HepG2 (cell line): ENCODE results near the gene INHBC. TPM values are rescaled to one million over a fixed set of nuclear protein-coding genes. Genes with fewer than 3 reads are reported as not detected.

ENCODE experiments used
- AHR ChIP-seq: IDR thresholded peaks from 2 replicates; pipeline ENCODE4 v1.6.1; 2018; ENCODE audit warnings: missing genetic modification reagents, missing compliant biosample characterization
- GABPA ChIP-seq, 2 experiments: IDR thresholded peaks; 2 replicates each; pipeline ENCODE4 v1.6.1; 2011 to 2016; ENCODE audit warnings: low read depth in 2 of 2, low read length in 1 of 2, missing biosample characterization in 1 of 2, missing genetic modification characterization in 1 of 2
- NFAT5 ChIP-seq: sonication (generic); formaldehyde crosslinking; IDR thresholded peaks from 2 replicates; pipeline ENCODE4 v1.4.0; 2020; ENCODE audit warnings: missing genetic modification reagents
- POLR2AphosphoS5 ChIP-seq: IDR thresholded peaks from 2 replicates; pipeline ENCODE4 v1.6.1; 2012; ENCODE audit warnings: low read depth, low read length
- RAD51 ChIP-seq: fragments of 450-650 bp; IDR thresholded peaks from 2 replicates; pipeline ENCODE4 v1.6.1; 2016; ENCODE audit warnings: borderline replicate concordance
- RARA ChIP-seq: IDR thresholded peaks from 2 replicates; pipeline ENCODE4 v1.6.1; 2016; ENCODE audit warnings: missing genetic modification reagents, missing compliant biosample characterization
- TCF12 ChIP-seq, 2 experiments: fragments of 450-650 bp in 1 of 2; sonication (generic) in 1 of 2; formaldehyde crosslinking in 1 of 2; IDR thresholded peaks; 2 replicates each; pipeline versions ENCODE4 v1.6.1 to v1.8.0; 2017 to 2022; ENCODE audit warnings: antibody characterized with exemption in 1 of 2, mild to moderate bottlenecking in 1 of 2, missing genetic modification reagents in 1 of 2, moderate library complexity in 1 of 2
- TERF1 ChIP-seq: sonication (generic); formaldehyde crosslinking; IDR thresholded peaks from 2 replicates; pipeline ENCODE4 v1.8.0; 2022; ENCODE audit warnings: mild to moderate bottlenecking, missing genetic modification reagents, moderate library complexity
- THAP8 ChIP-seq: sonication (generic); formaldehyde crosslinking; IDR thresholded peaks from 2 replicates; pipeline ENCODE4 v1.5.1; 2020; ENCODE audit warnings: missing genetic modification reagents, mild to moderate bottlenecking, borderline replicate concordance
- ZMAT5 ChIP-seq: sonication (generic); formaldehyde crosslinking; IDR thresholded peaks from 2 replicates; pipeline ENCODE4 v1.5.0; 2020; ENCODE audit warnings: mild to moderate bottlenecking, low read depth, missing genetic modification reagents, borderline replicate concordance
- ZNF30 ChIP-seq: sonication (generic); formaldehyde crosslinking; IDR thresholded peaks from 2 replicates; pipeline ENCODE4 v1.5.0; 2020; ENCODE audit warnings: mild to moderate bottlenecking, missing genetic modification reagents
- ZNF512 ChIP-seq: sonication (generic); formaldehyde crosslinking; IDR thresholded peaks from 2 replicates; pipeline ENCODE4 v1.4.0; 2020; ENCODE audit warnings: mild to moderate bottlenecking, missing genetic modification reagents
- ZNF609 ChIP-seq: sonication (generic); formaldehyde crosslinking; IDR thresholded peaks from 2 replicates; pipeline ENCODE4 v1.4.0; 2020; ENCODE audit warnings: mild to moderate bottlenecking, missing genetic modification reagents, borderline replicate concordance
- polyA plus RNA-seq, 8 experiments: library from polyadenylated mRNA; depleted of rRNA in 3 of 8; stranded (reverse) in 7 of 8; unstranded in 1 of 8; fragments of >200 nt; fragmentation: Illumina TruSeq in 4 of 8; extraction: Trizol in 4 of 8; gene quantifications; 2 replicates each; pipeline versions ENCODE4 v1.2.1 to v1.2.3, GENCODE V29; 2011 to 2016; ENCODE audit warnings: low read depth in 4 of 8, missing spikeins in 1 of 8, mixed read lengths in 1 of 8; ENCODE audit not compliant: insufficient read depth in 1 of 8
- total RNA-seq, 5 experiments: library from RNA; depleted of rRNA; stranded (reverse); fragments of >200 nt; fragmentation: Illumina TruSeq; extraction: Trizol; gene quantifications; 2 replicates each; pipeline ENCODE4 v1.2.3, GENCODE V29; 2016; ENCODE audit warnings: low read depth in 1 of 5

INHBC gene
- total and polyA plus RNA-seq, 2 of the 13 experiments (the other 11 are each of a cell fraction or from before 2014, with no cell fraction given) = 1.8 to 13.8 TPM

GRCh38 chr12:57487597-57488401 is 53.2 kb downstream of the INHBC start, which contains the start of gene MARS1 (continued):
- TF ChIP-seq ZNF512 (CRISPR knock-in tag) (no peak), TCF12 (IDR thresholded peaks at IDR 0.05) (no peak), TCF12 (CRISPR knock-in tag; IDR thresholded peaks at IDR 0.05) (0 out of 2 replicates have a peak, but pooled peaks have one; percentile 26), POLR2AphosphoS5 (peak; percentile 87), RAD51 (no peak), NFAT5 (CRISPR knock-in tag) (no peak), AHR (CRISPR knock-in tag) (no peak), ZMAT5 (CRISPR knock-in tag) (no peak), ZNF30 (CRISPR knock-in tag) (no peak), TERF1 (CRISPR knock-in tag) (no peak), GABPA (IDR thresholded peaks at IDR 0.05; ENCODE audit: low read depth, low read length) (peak; percentile 81), GABPA (CRISPR knock-in tag; IDR thresholded peaks at IDR 0.05; ENCODE audit: low read depth) (peak; percentile 97), ZNF609 (CRISPR knock-in tag) (no peak), THAP8 (CRISPR knock-in tag) (no peak), RARA (0 out of 2 replicates have a peak, but pooled peaks have one; percentile 19)
